GM12873 (cell line): ENCODE measurements around the gene FGFRL1.

Experiments used
- CTCF ChIP-seq: IDR thresholded peaks from 2 replicates; pipeline ENCODE4 v1.5.1; 2012; ENCODE audit warnings: low read depth, mild to moderate bottlenecking, moderate library complexity, low read length, control low read depth; ENCODE audit not compliant: insufficient read depth; ENCODE audit errors: missing control alignments

The FGFRL1 gene

GRCh38 chr4:1051472-1051871 lies 40.0 kb downstream of the FGFRL1 start:
- no peak for TF ChIP-seq CTCF

DNA sequence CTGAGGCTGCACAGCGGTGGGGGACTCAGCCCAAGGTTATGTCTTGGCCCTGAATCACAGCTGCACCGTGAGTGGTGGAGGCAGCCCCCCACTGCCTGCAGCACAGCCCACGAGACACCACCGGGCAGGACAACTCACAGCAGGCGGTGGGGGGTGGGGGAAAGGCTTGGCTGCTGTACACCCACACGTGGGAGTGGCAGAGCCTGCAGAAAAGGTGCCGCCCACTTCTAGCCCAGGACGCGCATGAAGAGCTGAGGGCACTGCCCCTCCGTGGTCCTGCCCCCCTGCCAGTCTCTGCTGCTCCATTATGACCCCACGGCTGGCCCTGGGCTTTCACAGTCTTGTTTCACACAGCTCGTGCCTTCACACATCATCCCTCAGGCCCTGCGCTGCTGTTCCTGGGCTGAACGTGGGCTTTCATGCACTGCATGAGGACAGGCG lies 40.8 kb downstream of the FGFRL1 start:
- no peak for TF ChIP-seq CTCF

DNA sequence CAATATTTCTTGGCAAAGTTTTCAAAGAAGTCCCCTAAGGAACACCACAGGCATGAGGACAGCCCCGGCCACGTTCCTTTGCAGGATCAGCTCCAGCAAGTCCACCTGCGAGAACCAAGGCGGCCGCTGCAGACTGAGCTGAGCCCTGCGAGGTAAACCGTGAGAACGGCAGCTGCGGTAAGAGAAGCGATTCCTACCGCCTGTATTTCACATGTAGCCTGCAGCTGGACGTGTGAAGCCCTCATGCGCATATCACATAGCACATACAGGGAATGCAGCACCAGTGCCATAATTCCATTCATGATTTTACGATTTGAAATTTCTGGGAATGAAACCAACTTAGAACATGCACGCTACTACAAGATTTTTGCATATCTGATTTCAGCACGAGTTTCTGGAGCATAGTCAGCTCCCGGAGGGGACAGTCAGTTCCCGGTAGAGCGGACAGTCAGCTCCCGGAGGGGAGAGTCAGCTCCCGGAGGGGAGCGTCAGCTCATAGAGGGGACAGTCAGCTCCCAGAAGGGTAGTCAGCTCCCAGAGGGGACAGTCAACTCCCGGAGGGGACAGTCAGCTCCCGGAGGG lies 41.7 kb downstream of the FGFRL1 start:
- no peak for TF ChIP-seq CTCF

- TF ChIP-seq CTCF = no peak
Observed at GRCh38 chr4:1055721-1056590, 44.5 kb downstream of the FGFRL1 start.

DNA sequence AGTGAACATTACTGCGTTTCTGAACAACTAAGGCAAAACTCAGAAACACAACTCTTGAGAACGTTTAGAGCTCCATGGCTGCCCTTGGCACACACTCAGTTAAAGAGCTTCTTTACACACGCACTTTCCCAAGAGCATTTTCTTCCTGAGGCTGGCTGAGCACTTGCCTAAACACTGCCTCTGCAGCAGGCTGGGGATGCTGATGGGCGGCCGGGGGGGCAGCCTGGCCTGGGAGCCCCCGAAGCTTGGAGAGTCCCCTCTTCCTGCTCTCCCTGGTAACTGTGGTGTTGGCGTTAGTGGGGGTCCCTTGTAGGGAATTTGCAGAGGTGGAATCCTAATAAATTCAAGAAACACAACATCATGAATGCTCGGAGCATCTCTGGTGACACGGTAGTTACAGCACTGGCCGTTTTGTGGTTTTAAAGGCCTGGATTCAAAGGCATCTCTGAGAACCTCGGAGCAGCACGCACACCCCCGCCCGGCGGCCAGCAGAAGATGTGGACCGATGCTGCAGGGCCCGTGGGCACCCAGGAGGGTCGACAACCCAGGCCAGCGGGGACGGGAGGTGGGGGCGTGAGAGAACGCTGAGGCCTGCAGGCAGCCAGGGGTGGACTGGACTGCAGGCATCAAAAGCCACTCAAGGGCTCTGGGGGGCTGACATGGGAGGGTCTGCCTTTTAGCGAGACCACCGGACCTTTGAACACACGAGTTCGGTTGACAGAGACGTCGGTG lies 45.4 kb downstream of the FGFRL1 start:
- no peak for TF ChIP-seq CTCF

DNA sequence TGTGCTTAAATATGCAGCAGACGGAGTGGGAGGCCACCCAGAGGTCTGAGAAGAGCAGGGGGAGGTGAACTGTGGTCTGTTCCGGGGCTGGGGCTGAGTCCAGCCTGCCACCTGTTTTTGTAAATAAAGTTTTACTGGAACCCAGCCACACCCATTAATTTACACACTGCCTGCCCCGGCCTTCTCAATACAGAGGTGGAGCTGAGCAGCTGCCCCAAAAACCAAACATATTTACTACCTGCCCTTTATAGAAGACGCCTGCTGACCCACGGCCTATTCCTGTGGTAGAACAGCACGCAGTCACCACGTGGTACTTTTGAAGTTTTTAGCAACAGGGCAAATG lies 45.9 kb downstream of the FGFRL1 start:
- TF ChIP-seq CTCF = no peak
